H9 (cell line): ENCODE measurements around the gene TRIP6. TPM values are rescaled to one million over a fixed set of nuclear protein-coding genes. Genes with fewer than 3 reads are reported as not detected.

Experiments used
- DNase-seq: peaks from one replicate; pipeline ENCODE4 v3.0.0-alpha.2; 2017
- H2AFZ ChIP-seq: one replicate; pipeline ENCODE4 v1.6.1; 2013; ENCODE audit warnings: mild to moderate bottlenecking, low read length, control low read depth, moderate library complexity
- H2AK5ac ChIP-seq: 2 replicates; pipeline ENCODE4 v1.6.1; 2013; ENCODE audit warnings: low read length, control low read depth, mixed read lengths; ENCODE audit not compliant: insufficient read length
- H2BK120ac ChIP-seq: one replicate; pipeline ENCODE4 v1.6.1; 2013; ENCODE audit warnings: low read depth, mild to moderate bottlenecking, low read length, control low read depth, inconsistent platforms; ENCODE audit not compliant: poor library complexity, severe bottlenecking
- H2BK12ac ChIP-seq: 2 replicates; pipeline ENCODE4 v1.6.1; 2013; ENCODE audit warnings: low read length, control low read depth, mixed read lengths, low read depth; ENCODE audit not compliant: insufficient read length
- H2BK15ac ChIP-seq: 2 replicates; pipeline ENCODE4 v1.6.1; 2013; ENCODE audit warnings: low read depth, low read length, control low read depth
- H2BK20ac ChIP-seq: one replicate; pipeline ENCODE4 v1.6.1; 2013; ENCODE audit warnings: low read depth, mild to moderate bottlenecking, low read length, control low read depth, inconsistent platforms; ENCODE audit not compliant: poor library complexity, severe bottlenecking
- H2BK5ac ChIP-seq: 2 replicates; pipeline ENCODE4 v1.6.1; 2013; ENCODE audit warnings: low read length, control low read depth, mixed read lengths; ENCODE audit not compliant: insufficient read length
- H3K14ac ChIP-seq: 2 replicates; pipeline ENCODE4 v1.6.1; 2013; ENCODE audit warnings: low read length, control low read depth; ENCODE audit not compliant: insufficient read depth
- H3K18ac ChIP-seq: 2 replicates; pipeline ENCODE4 v1.6.1; 2013; ENCODE audit warnings: low read depth, mild to moderate bottlenecking, mixed read lengths, low read length, control low read depth; ENCODE audit not compliant: insufficient read length
- H3K23ac ChIP-seq: 2 replicates; pipeline ENCODE4 v1.6.1; 2013; ENCODE audit warnings: low read length, control low read depth, mixed read lengths, low read depth; ENCODE audit not compliant: insufficient read length
- H3K23me2 ChIP-seq: 2 replicates; pipeline ENCODE4 v1.6.1; 2013; ENCODE audit warnings: low read depth, mild to moderate bottlenecking, mixed read lengths, low read length, control low read depth; ENCODE audit not compliant: insufficient read length, poor library complexity, severe bottlenecking
- H3K27ac ChIP-seq: 2 replicates; pipeline ENCODE4 v1.5.1; 2013; ENCODE audit warnings: low read length, control low read depth, mixed read lengths, low read depth; ENCODE audit not compliant: insufficient read length
- H3K27me3 ChIP-seq: 2 replicates; pipeline ENCODE4 v1.6.1; 2013; ENCODE audit warnings: low read length, control low read depth, inconsistent platforms; ENCODE audit not compliant: insufficient read depth
- H3K4ac ChIP-seq: 2 replicates; pipeline ENCODE4 v1.6.1; 2013; ENCODE audit warnings: low read depth, mild to moderate bottlenecking, control low read depth, inconsistent platforms, low read length, moderate library complexity
- H3K4me1 ChIP-seq: 2 replicates; pipeline ENCODE4 v1.6.1; 2013; ENCODE audit warnings: low read length, control low read depth, inconsistent platforms; ENCODE audit not compliant: insufficient read depth
- H3K4me2 ChIP-seq: 2 replicates; pipeline ENCODE4 v1.6.1; 2013; ENCODE audit warnings: low read length, control low read depth, mixed read lengths; ENCODE audit not compliant: insufficient read length, insufficient read depth
- H3K56ac ChIP-seq: 2 replicates; pipeline ENCODE4 v1.6.1; 2013; ENCODE audit warnings: low read depth, mild to moderate bottlenecking, mixed read lengths, low read length, control low read depth; ENCODE audit not compliant: insufficient read length
- H3K79me1 ChIP-seq: 2 replicates; pipeline ENCODE4 v1.6.1; 2013; ENCODE audit warnings: low read depth, mild to moderate bottlenecking, moderate library complexity, low read length, control low read depth, inconsistent platforms; ENCODE audit not compliant: insufficient read depth, poor library complexity, severe bottlenecking
- H3K79me2 ChIP-seq: 2 replicates; pipeline ENCODE4 v1.6.1; 2013; ENCODE audit warnings: low read length, control low read depth, inconsistent platforms; ENCODE audit not compliant: insufficient read depth
- H3K9ac ChIP-seq: 2 replicates; pipeline ENCODE4 v1.6.1; 2013; ENCODE audit warnings: low read length, control low read depth, mixed read lengths; ENCODE audit not compliant: insufficient read length; ENCODE audit errors: extremely low read depth
- H3K9me3 ChIP-seq: one replicate; pipeline ENCODE4 v1.6.1; 2013; ENCODE audit warnings: low read depth, low read length, inconsistent platforms; ENCODE audit not compliant: control insufficient read depth
- H3T11ph ChIP-seq: one replicate; pipeline ENCODE4 v1.6.1; 2013; ENCODE audit warnings: mild to moderate bottlenecking, low read length, control low read depth, inconsistent platforms
- H4K20me1 ChIP-seq: one replicate; pipeline ENCODE4 v1.6.1; 2013; ENCODE audit not compliant: control insufficient read depth, insufficient read length, insufficient read depth
- H4K5ac ChIP-seq: 2 replicates; pipeline ENCODE4 v1.6.1; 2013; ENCODE audit warnings: low read depth, mild to moderate bottlenecking, mixed read lengths, low read length, control low read depth; ENCODE audit not compliant: insufficient read length
- H4K8ac ChIP-seq: replicated peaks from 2 replicates; pipeline ENCODE4 v1.6.1; 2013; ENCODE audit warnings: low read length, control low read depth, mixed read lengths, low read depth; ENCODE audit not compliant: insufficient read length
- H4K91ac ChIP-seq: 2 replicates; pipeline ENCODE4 v1.6.1; 2013; ENCODE audit warnings: low read depth, mild to moderate bottlenecking, moderate library complexity, mixed read lengths, low read length, control low read depth; ENCODE audit not compliant: insufficient read length
- H3K27ac Mint-ChIP-seq, 3 experiments: 2 replicates in 2 of 3; 3 replicates in 1 of 3; pipeline ENCODE4 v1.8.0; 2020 to 2021; ENCODE audit warnings: mixed read lengths in 3 of 3, mild to moderate bottlenecking in 1 of 3, moderate library complexity in 1 of 3
- H3K27me3 Mint-ChIP-seq: 2 replicates; pipeline ENCODE4 v1.8.0; 2021; ENCODE audit warnings: low read depth, mild to moderate bottlenecking, moderate library complexity, mixed read lengths
- H3K36me3 Mint-ChIP-seq, 3 experiments: 2 replicates in 2 of 3; 3 replicates in 1 of 3; pipeline ENCODE4 v1.8.0; 2020 to 2021; ENCODE audit warnings: low read depth in 3 of 3, mixed read lengths in 3 of 3; ENCODE audit not compliant: insufficient read depth in 1 of 3
- H3K4me1 Mint-ChIP-seq, 2 experiments: 2 replicates each; pipeline ENCODE4 v1.8.0; 2020; ENCODE audit warnings: mixed read lengths in 2 of 2
- H3K4me3 Mint-ChIP-seq, 2 experiments: 2 replicates in 1 of 2; 3 replicates in 1 of 2; pipeline ENCODE4 v1.8.0; 2020 to 2021; ENCODE audit warnings: mild to moderate bottlenecking in 2 of 2, mixed read lengths in 2 of 2, moderate library complexity in 1 of 2
- H3K9me3 Mint-ChIP-seq, 2 experiments: 2 replicates in 1 of 2; 3 replicates in 1 of 2; pipeline ENCODE4 v1.8.0; 2020; ENCODE audit warnings: mild to moderate bottlenecking in 2 of 2, mixed read lengths in 2 of 2, moderate library complexity in 1 of 2
- WGBS: extraction: QIAGEN DNeasy Blood & Tissue Kit; methylation state at CpG from one replicate; pipeline ENCODE4 v1.1.7; 2013; ENCODE audit warnings: missing lambda C conversion rate, low lambda C conversion rate, mixed read lengths; ENCODE audit not compliant: insufficient read length; ENCODE audit errors: extremely low coverage; 5-methylcytosine and 5-hydroxymethylcytosine counted together
- total RNA-seq: library from RNA; stranded (reverse); gene quantifications from 2 replicates; pipeline ENCODE4 v1.2.1, GENCODE V29; 2021
- TF ChIP-seq, protein P1 (sequence below): fragments of 200-600 bp; sonication (generic); conservative IDR thresholded peaks from 3 replicates; pipeline ENCODE4 v1.8.0; 2021; ENCODE audit warnings: antibody characterized with exemption, mild to moderate bottlenecking

TRIP6 gene
- total RNA-seq, 1 experiment from 2014 or later = 122 TPM

DNA sequence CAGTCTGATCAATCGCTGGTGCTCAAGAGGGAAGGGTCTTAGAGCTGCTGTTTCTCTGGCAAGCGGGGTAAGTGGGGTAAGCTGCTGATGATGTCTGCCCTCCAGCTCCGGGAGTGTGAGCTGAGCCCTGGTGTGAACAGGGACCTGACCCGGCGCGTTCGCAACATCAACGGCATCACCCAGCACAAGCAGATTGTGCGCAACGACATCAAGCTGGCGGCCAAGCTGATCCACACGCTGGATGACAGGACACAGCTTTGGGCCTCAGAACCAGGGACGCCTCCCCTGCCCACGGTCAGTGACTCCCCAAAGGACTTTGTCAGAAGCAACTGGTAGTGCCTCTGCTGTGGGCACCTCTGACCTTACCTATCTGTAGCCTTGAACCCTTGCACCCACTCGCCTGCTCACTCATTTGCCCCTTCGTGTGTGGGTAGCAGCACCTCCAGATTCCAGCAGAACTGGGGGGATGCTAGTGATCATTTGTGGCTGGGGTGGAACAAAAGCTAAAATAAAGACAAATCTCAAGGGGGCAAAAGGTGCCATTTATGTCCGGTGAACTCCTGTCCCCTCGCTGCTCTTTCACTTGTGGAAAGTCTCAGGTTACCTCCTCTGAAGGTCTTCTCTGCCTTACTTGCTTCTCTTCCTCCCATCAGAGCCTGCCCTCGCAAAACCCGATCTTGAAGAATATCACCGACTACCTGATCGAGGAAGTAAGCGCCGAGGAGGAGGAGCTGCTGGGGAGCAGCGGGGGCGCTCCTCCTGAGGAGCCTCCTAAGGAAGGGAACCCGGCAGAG is 19.2 kb downstream of the TRIP6 start:
- Histone ChIP-seq H4K91ac (no peak overlapping the region), H3K4ac (no peak overlapping the region), H3K18ac (no peak overlapping the region), H4K5ac (no peak overlapping the region), H3K79me2 (peaks cover 6% of the 10 kb centered on the region; the same call in 1 of the 2 replicates), H2BK20ac (no peak overlapping the region), H3K14ac (no peak overlapping the region), H3T11ph (no peak overlapping the region), H3K27me3 (no peaks in the 10 kb centered on the region), H3K9me3 (no peaks in the 10 kb centered on the region), H2AK5ac (no peak overlapping the region), H3K4me2 (no peak overlapping the region), H3K4me1 (no peaks in the 10 kb centered on the region; the same call in 1 of the 2 replicates), H2AFZ (no peak overlapping the region), H3K56ac (no peak overlapping the region), H2BK15ac (no peak overlapping the region), H3K9ac (no peak overlapping the region), H4K8ac (no peak overlapping the region), H4K20me1 (no peaks in the 10 kb centered on the region), H3K23me2 (peaks cover 22% of the 10 kb centered on the region), H3K23ac (no peak overlapping the region), H3K27ac (no peak overlapping the region), H3K79me1 (peaks cover 2% of the 10 kb centered on the region), H2BK5ac (no peak overlapping the region), H2BK120ac (no peak overlapping the region), H2BK12ac (no peak overlapping the region)
- Mint-ChIP-seq H3K36me3 (peaks cover 66 to 76% (median 73%) of the 10 kb centered on the region in 3 experiments), H3K9me3 (no peaks in the 10 kb centered on the region), H3K4me3 (peak overlapping the region in 1 of 2 experiments; percentile 69; a peak in 2 of 5 replicates), H3K27me3 (no peaks in the 10 kb centered on the region; the same call in 1 of the 2 replicates), H3K4me1 (peaks cover 30 to 42% of the 10 kb centered on the region in 2 experiments), H3K27ac (peak overlapping the region in 2 of 3 experiments; percentile 79 to 88; a peak in 4 of 7 replicates)
- TF ChIP-seq, protein P1, sequence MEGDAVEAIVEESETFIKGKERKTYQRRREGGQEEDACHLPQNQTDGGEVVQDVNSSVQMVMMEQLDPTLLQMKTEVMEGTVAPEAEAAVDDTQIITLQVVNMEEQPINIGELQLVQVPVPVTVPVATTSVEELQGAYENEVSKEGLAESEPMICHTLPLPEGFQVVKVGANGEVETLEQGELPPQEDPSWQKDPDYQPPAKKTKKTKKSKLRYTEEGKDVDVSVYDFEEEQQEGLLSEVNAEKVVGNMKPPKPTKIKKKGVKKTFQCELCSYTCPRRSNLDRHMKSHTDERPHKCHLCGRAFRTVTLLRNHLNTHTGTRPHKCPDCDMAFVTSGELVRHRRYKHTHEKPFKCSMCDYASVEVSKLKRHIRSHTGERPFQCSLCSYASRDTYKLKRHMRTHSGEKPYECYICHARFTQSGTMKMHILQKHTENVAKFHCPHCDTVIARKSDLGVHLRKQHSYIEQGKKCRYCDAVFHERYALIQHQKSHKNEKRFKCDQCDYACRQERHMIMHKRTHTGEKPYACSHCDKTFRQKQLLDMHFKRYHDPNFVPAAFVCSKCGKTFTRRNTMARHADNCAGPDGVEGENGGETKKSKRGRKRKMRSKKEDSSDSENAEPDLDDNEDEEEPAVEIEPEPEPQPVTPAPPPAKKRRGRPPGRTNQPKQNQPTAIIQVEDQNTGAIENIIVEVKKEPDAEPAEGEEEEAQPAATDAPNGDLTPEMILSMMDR = no peak
- DNase-seq = no peak
- no CpG with 5 or more reads among the region's 27 CpGs for WGBS
